Calu3 (cell line): ENCODE results near the gene ITPK1. TPM values are rescaled to one million over a fixed set of nuclear protein-coding genes. Genes with fewer than 3 reads are reported as not detected.

Source experiments
- BruUV-seq: library from RNA; stranded (reverse); fragments of 400-500 nt; replicated peaks from 2 replicates; lab custom pipeline; 2021; lab: Mats Ljungman, UMichigan
- CTCF ChIA-PET: fragments of 300-600 bp; sonication (Branson Sonifier 250); formaldehyde crosslinking; loops from one replicate; lab custom pipeline; 2022; ENCODE audit warnings: antibody characterized with exemption; lab: Charles Lee
- DNase-seq: peaks from one replicate; pipeline ENCODE4 v3.0.0; 2022
- H3K27ac Mint-ChIP-seq: one replicate; pipeline ENCODE4 v1.8.0; 2022; ENCODE audit warnings: mixed read lengths; ENCODE audit not compliant: unreplicated experiment
- H3K27me3 Mint-ChIP-seq: one replicate; pipeline ENCODE4 v1.8.0; 2022; ENCODE audit warnings: mixed read lengths; ENCODE audit not compliant: unreplicated experiment
- H3K36me3 Mint-ChIP-seq: one replicate; pipeline ENCODE4 v1.8.0; 2022; ENCODE audit warnings: mild to moderate bottlenecking, moderate library complexity, mixed read lengths; ENCODE audit not compliant: insufficient read depth, unreplicated experiment
- H3K4me1 Mint-ChIP-seq: one replicate; pipeline ENCODE4 v1.8.0; 2022; ENCODE audit warnings: mild to moderate bottlenecking, low read depth, mixed read lengths; ENCODE audit not compliant: unreplicated experiment
- H3K4me3 Mint-ChIP-seq: one replicate; pipeline ENCODE4 v1.8.0; 2022; ENCODE audit warnings: mild to moderate bottlenecking, low read depth, moderate library complexity, mixed read lengths; ENCODE audit not compliant: unreplicated experiment
- H3K9me3 Mint-ChIP-seq: one replicate; pipeline ENCODE4 v1.8.0; 2022; ENCODE audit warnings: low read depth, mixed read lengths; ENCODE audit not compliant: unreplicated experiment
- intact Hi-C: fragments of 100-400 bp; cut with micrococcal nuclease; formaldehyde crosslinking; loops from one replicate; pipeline ENCODE4 v1.10.0; 2022; ENCODE audit not compliant: unreplicated experiment
- total RNA-seq: library from RNA; stranded (reverse); gene quantifications from 2 replicates; pipeline ENCODE4 v1.2.3, GENCODE V29; 2022
- TF ChIP-seq, protein P1 (sequence below): fragments of 200-600 bp; IDR thresholded peaks from one replicate; pipeline ENCODE4 v1.8.0; 2022; ENCODE audit warnings: antibody characterized with exemption; ENCODE audit not compliant: unreplicated experiment

ITPK1 gene
- total RNA-seq, 1 experiment from 2014 or later, result 94.3 TPM

- CTCF ChIA-PET, result interaction anchor here (0.6 kb wide), 1 partner anchor 1727 kb away, joined by 3 read pairs; no protein-coding TSS in a partner anchor
- Mint-ChIP-seq H3K36me3 (peaks cover 9% of the 10 kb centered on the region), H3K27me3 (no peaks in the 10 kb centered on the region), H3K4me1 (no peaks in the 10 kb centered on the region), H3K9me3 (no peaks in the 10 kb centered on the region), H3K4me3 (no peak overlapping the region), H3K27ac (no peak overlapping the region)
- intact Hi-C loops, result no loop called here
- no peak for DNase-seq
- TF ChIP-seq, protein P1, sequence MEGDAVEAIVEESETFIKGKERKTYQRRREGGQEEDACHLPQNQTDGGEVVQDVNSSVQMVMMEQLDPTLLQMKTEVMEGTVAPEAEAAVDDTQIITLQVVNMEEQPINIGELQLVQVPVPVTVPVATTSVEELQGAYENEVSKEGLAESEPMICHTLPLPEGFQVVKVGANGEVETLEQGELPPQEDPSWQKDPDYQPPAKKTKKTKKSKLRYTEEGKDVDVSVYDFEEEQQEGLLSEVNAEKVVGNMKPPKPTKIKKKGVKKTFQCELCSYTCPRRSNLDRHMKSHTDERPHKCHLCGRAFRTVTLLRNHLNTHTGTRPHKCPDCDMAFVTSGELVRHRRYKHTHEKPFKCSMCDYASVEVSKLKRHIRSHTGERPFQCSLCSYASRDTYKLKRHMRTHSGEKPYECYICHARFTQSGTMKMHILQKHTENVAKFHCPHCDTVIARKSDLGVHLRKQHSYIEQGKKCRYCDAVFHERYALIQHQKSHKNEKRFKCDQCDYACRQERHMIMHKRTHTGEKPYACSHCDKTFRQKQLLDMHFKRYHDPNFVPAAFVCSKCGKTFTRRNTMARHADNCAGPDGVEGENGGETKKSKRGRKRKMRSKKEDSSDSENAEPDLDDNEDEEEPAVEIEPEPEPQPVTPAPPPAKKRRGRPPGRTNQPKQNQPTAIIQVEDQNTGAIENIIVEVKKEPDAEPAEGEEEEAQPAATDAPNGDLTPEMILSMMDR, result no peak
- no TSS peak for BruUV-seq
Measured at GRCh38 chr14:93083917-93084316, 31.8 kb downstream of the ITPK1 start.

DNA sequence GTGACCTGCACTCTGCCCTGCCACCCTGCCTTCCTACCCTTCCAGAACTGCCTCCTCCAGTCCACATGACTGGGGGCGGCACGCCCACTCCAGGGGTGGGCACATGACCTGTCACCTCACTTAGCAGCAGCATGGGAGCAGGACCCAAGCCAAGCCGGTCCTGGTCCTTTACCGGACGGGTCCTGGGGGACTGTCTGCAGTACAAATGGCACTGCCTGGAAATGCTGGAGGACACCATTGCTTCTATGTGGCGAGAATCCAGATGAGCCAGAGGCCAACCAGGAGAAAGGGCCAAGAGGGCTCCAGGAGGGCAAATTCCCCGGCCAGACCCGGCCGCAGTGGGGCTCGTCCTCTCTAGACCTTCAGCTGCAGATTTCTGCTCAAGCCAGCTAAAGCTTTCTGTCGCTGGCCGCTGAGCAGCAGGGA is 33.1 kb downstream of the ITPK1 start:
- H3K36me3 Mint-ChIP-seq, result peaks cover 9% of the 10 kb centered on the region
- DNase-seq, result no peak
- TF ChIP-seq, protein P1, result no peak
- no peak overlapping the region for H3K4me3 Mint-ChIP-seq
- no peaks in the 10 kb centered on the region for H3K27me3 Mint-ChIP-seq
- BruUV-seq, result no TSS peak
- H3K4me1 Mint-ChIP-seq, result no peaks in the 10 kb centered on the region
- CTCF ChIA-PET, result no interaction called here
- intact Hi-C loops, result no loop called here
- no peak overlapping the region for H3K27ac Mint-ChIP-seq
- no peaks in the 10 kb centered on the region for H3K9me3 Mint-ChIP-seq

- no peaks in the 10 kb centered on the region for H3K9me3 Mint-ChIP-seq
- H3K4me3 Mint-ChIP-seq, result no peak overlapping the region
- intact Hi-C loops, result no loop called here
- DNase-seq, result no peak
- H3K27me3 Mint-ChIP-seq, result no peaks in the 10 kb centered on the region
- TF ChIP-seq, protein P1, result no peak
- H3K36me3 Mint-ChIP-seq, result peaks cover 10% of the 10 kb centered on the region
- CTCF ChIA-PET, result no interaction called here
- H3K4me1 Mint-ChIP-seq, result peaks cover 4% of the 10 kb centered on the region
- no peak overlapping the region for H3K27ac Mint-ChIP-seq
- BruUV-seq, result no TSS peak
Measured at GRCh38 chr14:93081876-93082570, 33.7 kb downstream of the ITPK1 start.

DNA sequence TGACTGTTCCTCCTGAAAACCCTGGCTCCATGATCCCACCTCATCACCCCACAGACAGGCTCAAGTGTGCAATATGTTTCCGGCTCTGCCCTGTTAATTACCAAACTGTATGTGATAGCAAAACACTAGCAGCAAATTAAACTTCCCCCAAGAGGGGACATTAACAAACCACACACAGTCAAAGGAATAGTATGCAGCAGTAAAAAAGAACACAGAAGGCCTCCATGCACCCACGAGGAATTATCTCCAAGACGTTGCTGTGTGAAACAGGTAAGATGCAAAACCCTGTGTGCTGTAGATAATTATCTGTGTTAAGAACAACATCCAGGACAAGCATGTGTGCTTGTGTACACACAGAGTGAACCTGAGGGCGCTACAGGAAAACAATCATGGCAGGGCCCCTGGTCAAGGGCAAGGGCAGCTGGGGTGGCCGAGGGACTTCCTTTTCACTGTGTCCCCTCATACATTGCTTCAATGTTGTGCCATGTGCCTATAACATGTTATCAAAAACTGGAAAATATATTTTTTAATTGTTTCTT is 35.8 kb downstream of the ITPK1 start:
- Mint-ChIP-seq H3K4me3 (no peak overlapping the region), H3K36me3 (peaks cover 15% of the 10 kb centered on the region), H3K27ac (no peak overlapping the region), H3K27me3 (no peaks in the 10 kb centered on the region), H3K9me3 (no peaks in the 10 kb centered on the region), H3K4me1 (peaks cover 8% of the 10 kb centered on the region)
- BruUV-seq, result no TSS peak
- no peak for DNase-seq
- intact Hi-C loops, result no loop called here
- CTCF ChIA-PET, result no interaction called here
- TF ChIP-seq, protein P1, result no peak
